Natural killer cell treated with Interleukin-12 subunit alpha and Interleukin-12 subunit beta and Interleukin-15 and Interleukin-18, amount 100 ng/mL, for 72 hours (primary cell): ENCODE results near the gene CDK11A. TPM values are rescaled to one million over a fixed set of nuclear protein-coding genes. Genes with fewer than 3 reads are reported as not detected.
A peak's percentile ranks its signal among the peaks of the same experiment; 100 is the strongest.
"Not testable (repeated sequence)": the region's sequence is repeated elsewhere in the genome, so short reads cannot be mapped to it uniquely, and the experiment has no call there.

Experiments
- ATAC-seq, 2 donors: fragments of 150-1000 bp; cut with Tn5 transposase in 1 of 2; sonication (Bioruptor Pico), chemical (Tn5 transposase) in 1 of 2; 2 replicates each; pipeline ENCODE4 v1.10.0; 2021
- DNase-seq: peaks from one replicate; pipeline ENCODE4 v3.0.0; 2022; ENCODE audit warnings: low spot score
- H3K27ac Mint-ChIP-seq, 2 donors: 1 replicate in 1 of 2; 2 replicates in 1 of 2; pipeline ENCODE4 v1.8.0; 2022; ENCODE audit warnings: mixed read lengths in 2 of 2, mild to moderate bottlenecking in 1 of 2, moderate library complexity in 1 of 2
- H3K27me3 Mint-ChIP-seq, 2 donors: 1 replicate in 1 of 2; 2 replicates in 1 of 2; pipeline ENCODE4 v1.8.0; 2022; ENCODE audit warnings: mixed read lengths in 2 of 2
- H3K36me3 Mint-ChIP-seq: one replicate; pipeline ENCODE4 v1.8.0; 2022; ENCODE audit warnings: mixed read lengths
- H3K4me1 Mint-ChIP-seq, 2 donors: 1 replicate in 1 of 2; 2 replicates in 1 of 2; pipeline ENCODE4 v1.8.0; 2022; ENCODE audit warnings: low read depth in 2 of 2, mixed read lengths in 2 of 2, mild to moderate bottlenecking in 1 of 2
- H3K4me3 Mint-ChIP-seq: one replicate; pipeline ENCODE4 v1.8.0; 2022; ENCODE audit warnings: mixed read lengths
- H3K9me3 Mint-ChIP-seq: 2 replicates; pipeline ENCODE4 v1.8.0; 2022; ENCODE audit warnings: mixed read lengths
- total RNA-seq, 2 donors: library from RNA; stranded (reverse); gene quantifications; one replicate each; pipeline ENCODE4 v1.2.3, GENCODE V29; 2022

CDK11A gene
- total RNA-seq, 2 donors from 2014 or later, result 75.9 to 129 TPM

DNA sequence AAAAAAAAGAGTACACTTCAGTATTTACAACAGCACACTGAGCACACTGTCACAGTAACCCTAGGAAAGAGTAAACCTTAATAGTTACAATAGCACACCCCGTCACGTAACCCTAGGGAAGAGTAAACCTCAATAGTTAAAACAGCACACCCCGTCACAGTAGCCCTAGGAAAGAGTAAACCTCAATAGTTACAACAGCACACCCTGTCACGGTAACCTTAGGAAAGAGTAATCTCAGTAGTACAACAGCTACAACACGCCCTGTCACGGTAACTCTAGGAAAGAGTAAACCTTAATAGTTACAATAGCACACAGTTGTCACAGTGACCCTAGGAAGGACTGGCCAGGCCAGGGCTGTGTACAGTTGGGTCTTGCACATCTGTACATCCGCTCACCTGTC is 3.0 kb downstream of the CDK11A start:
- no peak overlapping the region for H3K27ac Mint-ChIP-seq
- no peaks in the 10 kb centered on the region for H3K27me3 Mint-ChIP-seq
- H3K36me3 Mint-ChIP-seq, result peaks cover 10% of the 10 kb centered on the region
- no peak for ATAC-seq
- no peak overlapping the region for H3K4me3 Mint-ChIP-seq
- H3K4me1 Mint-ChIP-seq, result peaks cover 3 to 5% of the 10 kb centered on the region in 2 donors
- no peak for DNase-seq
- no peaks in the 10 kb centered on the region for H3K9me3 Mint-ChIP-seq

DNA sequence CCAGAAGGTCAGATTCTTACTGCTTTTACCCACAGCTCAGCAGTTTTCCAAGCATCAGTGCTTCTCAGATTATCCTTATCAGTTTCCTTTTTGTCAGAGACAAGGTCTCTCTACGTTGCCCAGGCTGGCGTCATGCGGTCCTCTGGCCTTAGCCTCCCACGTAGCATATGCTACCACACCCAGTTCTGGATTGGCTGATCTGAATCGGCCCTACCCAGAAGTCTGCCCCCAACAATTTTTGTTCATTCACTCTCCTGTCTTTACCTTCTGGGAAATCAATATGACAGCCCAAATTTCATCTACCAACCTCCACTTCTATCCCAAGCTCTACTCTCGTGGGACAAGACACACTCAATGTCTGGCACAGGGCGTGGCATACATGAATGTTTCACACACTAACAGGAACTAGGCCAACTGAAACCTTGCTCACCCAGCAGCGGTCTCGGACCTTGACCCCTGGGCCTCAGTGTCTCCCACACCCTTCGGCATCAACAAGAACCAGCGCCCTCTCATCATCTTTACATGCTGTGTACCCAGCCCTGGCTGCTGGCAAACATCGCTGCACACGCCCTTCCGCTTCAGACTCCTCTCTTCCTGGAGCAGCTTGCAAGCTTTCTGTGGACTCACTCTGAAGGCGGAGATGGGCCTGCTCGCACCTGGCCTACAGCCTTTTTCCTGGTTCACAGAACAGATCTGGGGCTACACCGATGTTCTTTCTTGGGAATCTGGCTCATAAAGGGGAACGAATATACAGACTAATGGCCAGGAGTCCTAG is 8.9 kb downstream of the CDK11A start:
- peaks cover 20% of the 10 kb centered on the region for H3K36me3 Mint-ChIP-seq
- not testable (repeated sequence) for DNase-seq, H3K9me3 Mint-ChIP-seq, H3K4me3 Mint-ChIP-seq, H3K27ac Mint-ChIP-seq, H3K4me1 Mint-ChIP-seq, H3K27me3 Mint-ChIP-seq, ATAC-seq

DNA sequence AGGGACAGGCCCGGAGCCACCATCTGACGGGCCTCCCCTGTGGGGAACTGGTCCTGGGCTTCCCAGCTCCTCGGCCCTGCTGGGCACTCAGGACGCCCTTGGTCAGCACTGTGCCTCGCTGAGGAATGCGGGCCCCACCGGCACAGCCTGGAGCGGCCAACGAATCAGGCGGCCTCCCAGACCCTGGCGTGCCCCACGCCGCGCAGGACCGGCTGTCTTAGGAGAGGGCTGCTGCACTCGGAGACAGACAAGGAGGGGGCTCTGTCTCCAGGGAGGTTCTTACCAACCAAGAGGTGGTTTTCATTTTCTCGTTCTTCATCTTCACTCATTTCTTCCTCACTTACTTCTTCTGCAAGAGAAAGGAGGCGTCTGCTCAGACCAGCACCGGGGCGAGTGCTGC is 16.3 kb downstream of the CDK11A start:
- H3K9me3 Mint-ChIP-seq, H3K4me1 Mint-ChIP-seq, DNase-seq, H3K4me3 Mint-ChIP-seq, H3K36me3 Mint-ChIP-seq, H3K27me3 Mint-ChIP-seq, H3K27ac Mint-ChIP-seq: not testable (repeated sequence)
- peak in 1 of 2 donors; percentile 24 for ATAC-seq

DNA sequence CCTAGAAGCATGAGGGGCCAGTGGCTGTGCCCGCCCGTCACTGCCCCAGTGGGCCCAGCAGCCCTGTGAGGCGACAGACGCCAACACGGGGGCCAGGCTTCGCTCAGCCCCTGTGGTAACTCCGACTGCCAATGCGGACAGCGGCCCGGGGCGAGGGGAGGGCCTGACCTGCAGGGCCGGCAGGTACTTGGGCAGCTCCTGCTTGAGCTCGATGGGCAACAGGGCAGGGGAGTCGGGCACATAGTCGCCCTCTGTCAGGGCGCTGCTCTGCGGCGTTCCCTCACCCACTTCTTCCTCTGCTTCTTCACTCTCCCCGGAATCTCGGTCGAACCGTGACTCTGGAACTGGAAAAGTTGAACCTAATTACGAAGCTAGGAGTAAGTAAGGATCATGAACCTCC is 16.9 kb downstream of the CDK11A start:
- H3K4me3 Mint-ChIP-seq, DNase-seq, H3K9me3 Mint-ChIP-seq, H3K4me1 Mint-ChIP-seq, ATAC-seq, H3K27me3 Mint-ChIP-seq, H3K36me3 Mint-ChIP-seq, H3K27ac Mint-ChIP-seq: not testable (repeated sequence)

DNA sequence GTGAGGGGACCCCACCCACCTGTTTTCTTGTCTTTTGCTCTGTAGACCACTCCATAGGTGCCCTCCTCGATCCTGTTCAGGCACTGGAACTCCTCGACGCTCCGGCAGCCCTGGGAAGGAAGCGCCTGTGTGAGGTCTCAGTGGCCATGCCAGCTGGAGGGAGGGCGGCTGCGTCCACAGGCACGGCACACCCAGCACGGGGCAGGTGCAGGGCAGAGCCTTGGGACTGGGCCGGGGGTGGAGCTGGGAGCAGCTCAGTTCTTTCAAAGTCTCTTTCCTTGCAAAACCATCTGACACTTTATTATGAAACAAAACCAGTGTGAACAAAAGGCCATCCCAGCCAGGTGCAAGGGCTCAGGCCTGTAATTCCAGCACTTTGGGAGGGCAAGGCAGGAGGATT is 18.5 kb downstream of the CDK11A start:
- not testable (repeated sequence) for H3K36me3 Mint-ChIP-seq

DNA sequence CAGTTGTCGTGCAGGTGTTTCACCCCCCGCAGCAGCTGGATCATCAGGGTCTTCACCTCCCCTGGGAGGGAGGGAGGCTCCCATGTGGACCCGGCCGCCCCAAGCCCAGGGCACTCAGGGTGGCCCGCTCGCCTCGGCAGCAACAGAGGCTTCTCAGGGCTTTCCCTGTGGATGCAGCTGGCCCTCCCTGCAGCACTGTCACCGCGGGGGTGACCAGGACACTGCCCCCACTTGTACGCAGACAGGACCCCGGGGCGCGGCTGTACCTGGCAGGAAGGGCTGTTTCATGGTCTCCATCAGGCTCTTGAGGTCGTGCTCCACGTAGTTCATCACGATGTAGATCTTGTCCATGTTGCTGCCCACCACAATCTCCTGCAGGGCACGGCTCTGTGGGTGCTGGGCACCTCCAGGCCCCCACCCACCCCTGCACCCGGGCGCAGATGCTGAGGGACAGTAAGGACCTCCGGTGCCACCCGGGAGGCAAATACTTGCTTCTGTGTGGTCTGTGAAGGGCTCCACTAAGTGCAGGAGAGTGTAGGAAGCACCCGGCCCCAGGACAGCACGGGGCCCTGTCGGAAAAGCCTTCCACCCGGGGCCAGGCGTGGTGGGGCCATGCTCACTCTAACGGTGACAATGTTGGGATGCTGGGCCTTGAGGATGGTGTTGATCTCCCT is 19.7 kb downstream of the CDK11A start:
- peak; percentile 44 for DNase-seq
- not testable (repeated sequence) for ATAC-seq, H3K4me1 Mint-ChIP-seq, H3K9me3 Mint-ChIP-seq, H3K27me3 Mint-ChIP-seq, H3K27ac Mint-ChIP-seq, H3K36me3 Mint-ChIP-seq, H3K4me3 Mint-ChIP-seq

More for the DNA sequence above, 18.5 kb downstream of the CDK11A start:
- not testable (repeated sequence) for H3K27ac Mint-ChIP-seq, DNase-seq, ATAC-seq, H3K9me3 Mint-ChIP-seq, H3K27me3 Mint-ChIP-seq, H3K4me1 Mint-ChIP-seq, H3K4me3 Mint-ChIP-seq

DNA sequence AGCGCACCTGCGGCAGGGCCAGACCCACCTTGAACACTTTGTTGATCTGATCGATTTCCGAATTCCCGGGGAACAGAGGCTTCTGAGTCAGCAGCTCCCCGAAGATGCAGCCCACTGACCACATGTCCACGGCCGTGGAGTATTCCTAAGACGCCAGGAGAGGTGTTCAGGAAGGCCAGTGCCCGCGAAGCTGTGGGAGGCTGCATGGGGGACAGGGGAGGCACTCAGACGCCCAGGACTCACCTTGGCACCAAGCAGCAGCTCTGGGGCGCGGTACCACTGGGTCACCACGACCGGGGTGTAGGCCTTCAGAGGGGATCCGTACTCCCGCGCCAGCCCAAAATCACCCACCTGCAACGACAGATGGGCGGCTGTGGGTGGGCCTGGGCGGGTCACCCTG is 20.4 kb downstream of the CDK11A start:
- peak; percentile 46 for DNase-seq
- no peaks in the 10 kb centered on the region for H3K9me3 Mint-ChIP-seq
- H3K4me3 Mint-ChIP-seq, result no peak overlapping the region
- H3K36me3 Mint-ChIP-seq, result no peaks in the 10 kb centered on the region
- no peak for ATAC-seq
- H3K27me3 Mint-ChIP-seq, result no peaks in the 10 kb centered on the region
- H3K27ac Mint-ChIP-seq, result no peak overlapping the region
- no peaks in the 10 kb centered on the region for H3K4me1 Mint-ChIP-seq

DNA sequence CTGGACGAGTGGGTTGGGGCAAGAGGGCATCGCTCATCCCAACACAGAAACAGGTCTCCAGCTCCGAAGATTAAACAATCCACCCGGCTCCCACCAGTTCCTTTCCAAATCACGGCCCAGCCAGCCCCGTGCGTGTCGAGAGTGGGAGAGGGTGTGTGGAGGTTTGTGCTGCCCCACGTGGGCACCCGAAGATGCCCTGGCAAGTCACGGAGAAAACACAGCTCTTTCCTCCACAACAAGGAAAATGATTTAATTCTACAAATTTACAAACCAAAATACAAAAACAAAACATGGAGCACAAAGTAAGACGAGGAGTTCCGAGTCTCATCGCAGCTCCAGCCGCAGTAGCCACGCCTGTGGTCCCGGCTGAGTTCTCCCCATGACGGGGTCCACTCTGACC is 21.7 kb downstream of the CDK11A start:
- H3K36me3 Mint-ChIP-seq, H3K4me1 Mint-ChIP-seq, H3K9me3 Mint-ChIP-seq: not testable (repeated sequence)

DNA sequence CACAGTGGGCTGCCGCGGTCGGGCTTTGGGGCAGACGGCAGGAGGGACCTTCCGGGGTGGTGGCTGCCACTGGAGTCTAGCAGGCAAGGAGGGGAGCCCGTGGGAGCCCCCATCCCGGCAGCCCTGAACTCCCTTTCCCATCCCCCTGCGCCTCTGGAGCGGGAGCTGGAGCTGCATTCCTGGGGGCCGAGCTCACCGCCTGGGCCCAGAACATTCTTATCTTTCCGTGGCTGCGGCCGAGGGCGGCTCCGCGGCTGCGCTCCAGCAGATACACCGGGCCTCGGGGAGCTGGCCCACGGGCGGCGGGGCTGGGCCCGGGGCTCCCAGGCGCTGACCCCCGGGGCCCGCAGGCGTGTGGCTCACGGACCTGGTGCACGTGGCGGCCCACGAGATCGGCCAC is 23.6 kb downstream of the CDK11A start:
- not testable (repeated sequence) for ATAC-seq, H3K4me3 Mint-ChIP-seq, H3K4me1 Mint-ChIP-seq, DNase-seq, H3K9me3 Mint-ChIP-seq, H3K27me3 Mint-ChIP-seq, H3K27ac Mint-ChIP-seq, H3K36me3 Mint-ChIP-seq

More for the DNA sequence above, 21.7 kb downstream of the CDK11A start:
- H3K4me3 Mint-ChIP-seq, ATAC-seq, H3K27ac Mint-ChIP-seq, DNase-seq, H3K27me3 Mint-ChIP-seq: not testable (repeated sequence)

DNA sequence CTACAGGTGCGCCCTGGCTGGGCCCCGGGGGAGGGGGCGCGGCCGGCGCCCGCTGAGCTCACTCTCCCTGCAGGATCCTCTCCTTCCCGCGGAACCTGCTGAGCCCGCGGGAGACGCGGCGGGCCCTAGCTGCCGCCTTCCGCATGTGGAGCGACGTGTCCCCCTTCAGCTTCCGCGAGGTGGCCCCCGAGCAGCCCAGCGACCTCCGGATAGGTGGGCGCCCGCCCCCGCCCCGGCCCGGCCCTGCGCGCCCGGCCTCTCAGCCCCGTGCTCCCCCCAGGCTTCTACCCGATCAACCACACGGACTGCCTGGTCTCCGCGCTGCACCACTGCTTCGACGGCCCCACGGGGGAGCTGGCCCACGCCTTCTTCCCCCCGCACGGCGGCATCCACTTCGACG is 24.1 kb downstream of the CDK11A start:
- not testable (repeated sequence) for DNase-seq, H3K9me3 Mint-ChIP-seq, H3K27ac Mint-ChIP-seq, H3K27me3 Mint-ChIP-seq, H3K36me3 Mint-ChIP-seq, H3K4me3 Mint-ChIP-seq, H3K4me1 Mint-ChIP-seq
- ATAC-seq, result peak; percentile 19 to 22

DNA sequence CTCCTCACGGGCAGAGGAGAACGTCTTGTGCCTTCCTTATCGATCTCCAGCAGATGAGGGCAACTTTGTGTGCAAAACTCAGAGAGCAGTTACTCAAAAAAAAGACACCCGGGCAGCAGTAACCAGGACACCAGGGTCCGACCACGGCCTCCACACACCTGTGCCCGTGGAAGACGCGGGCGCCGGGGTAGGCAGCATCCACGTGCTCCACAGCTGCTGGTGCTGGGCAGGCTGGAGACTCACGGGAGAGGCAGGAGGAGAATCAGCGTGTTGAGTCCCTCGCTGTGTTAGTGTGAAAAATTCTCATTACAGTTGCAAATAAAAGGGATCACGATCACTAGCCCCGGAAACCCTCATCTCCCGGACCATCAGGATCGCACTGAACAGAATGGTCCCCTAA is 25.1 kb downstream of the CDK11A start:
- not testable (repeated sequence) for H3K9me3 Mint-ChIP-seq, H3K27ac Mint-ChIP-seq, H3K4me1 Mint-ChIP-seq, H3K36me3 Mint-ChIP-seq, ATAC-seq, H3K27me3 Mint-ChIP-seq, H3K4me3 Mint-ChIP-seq
- peak; percentile 56 for DNase-seq

DNA sequence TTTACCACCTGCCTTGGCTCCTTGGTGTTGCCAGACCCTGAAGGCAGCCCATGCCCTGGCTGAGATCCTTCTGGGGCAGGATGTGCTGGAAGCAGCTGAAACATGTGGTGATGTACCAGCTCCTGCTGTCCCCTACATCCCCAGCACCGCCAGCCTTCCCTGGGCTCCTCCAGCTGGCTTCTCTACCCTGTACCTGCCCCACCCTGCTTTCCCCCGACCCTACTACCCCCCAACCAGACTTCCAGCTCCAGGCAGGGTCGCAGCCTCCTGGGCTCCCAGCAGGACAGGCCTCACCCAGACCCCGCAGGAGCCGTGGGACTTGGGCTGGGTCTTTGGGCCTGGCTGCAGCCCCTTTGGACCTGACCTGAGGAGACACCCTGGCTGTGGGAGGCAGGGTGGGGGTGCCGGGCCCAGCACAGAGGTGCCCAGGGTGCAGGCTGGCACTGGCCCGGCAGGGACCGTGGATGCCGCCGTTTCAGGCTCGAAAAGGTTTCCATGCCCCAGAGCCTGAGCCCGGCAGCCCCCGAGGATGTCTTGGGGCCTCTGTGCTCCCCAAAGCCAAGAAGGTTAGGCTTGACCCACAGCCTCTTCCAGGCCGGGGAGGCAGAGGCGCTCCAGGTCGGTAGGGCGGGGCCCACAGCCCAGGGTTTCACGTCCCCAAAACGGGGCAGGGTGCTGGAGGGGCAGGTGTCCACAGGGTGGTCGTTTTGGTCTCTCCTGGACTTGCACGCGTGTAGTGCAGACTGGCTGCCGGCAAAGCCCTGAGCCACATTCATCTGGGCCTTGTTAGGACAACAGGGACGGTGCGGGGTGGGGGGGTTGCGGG is 26.6 kb downstream of the CDK11A start:
- DNase-seq, result peak; percentile 39
- H3K27ac Mint-ChIP-seq, H3K27me3 Mint-ChIP-seq, H3K4me1 Mint-ChIP-seq, H3K4me3 Mint-ChIP-seq, H3K36me3 Mint-ChIP-seq, ATAC-seq, H3K9me3 Mint-ChIP-seq: not testable (repeated sequence)

DNA sequence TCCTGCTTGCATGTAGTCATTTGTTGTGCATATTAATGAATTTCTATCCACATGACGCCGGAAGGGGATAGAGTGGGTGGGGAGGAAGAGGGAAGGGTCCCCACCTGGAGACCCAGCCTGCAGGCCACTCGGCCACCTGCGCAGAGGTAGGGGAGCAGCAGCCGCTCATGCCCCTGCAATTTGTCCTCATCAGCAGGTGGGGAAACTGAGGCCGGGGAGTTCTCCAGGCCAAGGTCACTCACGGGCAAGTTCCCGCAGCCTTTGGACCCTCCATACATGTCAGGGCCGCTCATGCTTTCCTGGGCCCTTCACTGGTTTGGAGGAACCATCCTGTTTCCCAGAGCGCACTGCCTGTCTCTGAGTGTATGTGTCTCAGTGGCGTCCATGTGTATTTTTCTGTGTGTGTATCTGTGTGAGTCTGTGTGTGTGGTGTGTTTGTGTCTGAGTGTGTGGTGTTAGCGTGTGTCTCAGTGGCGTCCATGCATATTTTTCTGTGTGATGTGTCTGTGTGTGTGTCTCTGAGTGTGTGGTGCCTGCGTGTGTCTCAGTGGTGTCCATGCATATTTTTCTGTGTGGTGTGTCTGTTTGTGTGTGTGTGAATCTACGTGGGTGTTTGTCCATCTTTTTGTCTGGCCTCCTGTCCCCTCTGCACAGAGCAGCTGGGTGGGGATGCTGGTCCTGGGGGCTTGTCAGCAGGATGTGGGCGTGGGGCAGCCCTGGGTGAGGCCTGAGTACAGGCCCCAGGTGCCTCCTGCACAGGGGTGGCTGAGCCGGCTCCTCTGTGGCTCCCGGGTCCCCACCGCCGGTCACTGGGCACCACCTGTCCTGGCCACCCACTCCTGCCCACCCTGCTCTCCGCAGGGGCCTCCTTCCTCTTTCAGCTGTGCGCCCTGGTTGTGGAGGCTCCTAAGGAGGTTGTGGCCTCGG is 27.5 kb downstream of the CDK11A start:
- not testable (repeated sequence) for ATAC-seq, H3K27me3 Mint-ChIP-seq, H3K36me3 Mint-ChIP-seq, H3K4me3 Mint-ChIP-seq, H3K27ac Mint-ChIP-seq, H3K9me3 Mint-ChIP-seq, DNase-seq, H3K4me1 Mint-ChIP-seq
